Measurements from ENCODE around the gene OXCT2.
"Not testable (repeated sequence)": the region's sequence is repeated elsewhere in the genome, so short reads cannot be mapped to it uniquely, and the experiment has no call there.

- not testable (repeated sequence) for TF ChIP-seq CTCF (IDR thresholded peaks at IDR 0.05); EZH2 (IDR thresholded peaks at IDR 0.05; ENCODE audit: borderline replicate concordance, insufficient read depth, low read depth, low read length, poor library complexity, severe bottlenecking)
Observed at GRCh38 chr1:39766466-39766865, 4.7 kb downstream of the OXCT2 start.
